ENCODE measurements around the gene SLC39A5.
A peak's percentile ranks its signal among the peaks of the same experiment; 100 is the strongest.

SLC39A5 gene

GRCh38 chr12:56202838-56203237 is 27.0 kb upstream of the SLC39A5 start:
- H3K36me3 Mint-ChIP-seq, result peaks cover 17% of the 10 kb centered on the region
- no peaks in the 10 kb centered on the region for H3K9me3 Mint-ChIP-seq
- no peak for ATAC-seq
- H3K27me3 Mint-ChIP-seq, result no peaks in the 10 kb centered on the region
- peaks cover 18% of the 10 kb centered on the region for H3K4me1 Mint-ChIP-seq
- H3K4me3 Mint-ChIP-seq, result no peak overlapping the region
- no peak overlapping the region for H3K27ac Mint-ChIP-seq

- no peak for ATAC-seq
- Mint-ChIP-seq H3K36me3 (peaks cover 23% of the 10 kb centered on the region), H3K27me3 (no peaks in the 10 kb centered on the region), H3K4me3 (no peak overlapping the region), H3K27ac (peak overlapping the region; percentile 2), H3K9me3 (no peaks in the 10 kb centered on the region), H3K4me1 (peaks cover 18% of the 10 kb centered on the region)
Observed at GRCh38 chr12:56204275-56204674, 25.6 kb upstream of the SLC39A5 start.

GRCh38 chr12:56205445-56205844 is 24.4 kb upstream of the SLC39A5 start:
- Mint-ChIP-seq H3K9me3 (no peaks in the 10 kb centered on the region), H3K4me3 (no peak overlapping the region), H3K27me3 (no peaks in the 10 kb centered on the region), H3K27ac (peak overlapping the region; percentile 62), H3K4me1 (peaks cover 18% of the 10 kb centered on the region), H3K36me3 (peaks cover 33% of the 10 kb centered on the region)
- ATAC-seq, result no peak

GRCh38 chr12:56206452-56207166 is 23.2 kb upstream of the SLC39A5 start:
- Mint-ChIP-seq H3K4me3 (no peak overlapping the region), H3K27ac (peak overlapping the region; percentile 62), H3K36me3 (peaks cover 43% of the 10 kb centered on the region), H3K9me3 (no peaks in the 10 kb centered on the region), H3K4me1 (peaks cover 18% of the 10 kb centered on the region), H3K27me3 (no peaks in the 10 kb centered on the region)
- peak; percentile 62 for ATAC-seq

GRCh38 chr12:56208006-56208405 is 21.8 kb upstream of the SLC39A5 start:
- Mint-ChIP-seq H3K4me1 (peaks cover 13% of the 10 kb centered on the region), H3K27ac (peak overlapping the region; percentile 62), H3K27me3 (no peaks in the 10 kb centered on the region), H3K9me3 (no peaks in the 10 kb centered on the region), H3K36me3 (peaks cover 50% of the 10 kb centered on the region), H3K4me3 (no peak overlapping the region)
- peak; percentile 87 for ATAC-seq

GRCh38 chr12:56212361-56212760 is 17.5 kb upstream of the SLC39A5 start:
- Mint-ChIP-seq H3K27ac (no peak overlapping the region), H3K4me3 (no peak overlapping the region), H3K4me1 (peaks cover 22% of the 10 kb centered on the region), H3K9me3 (no peaks in the 10 kb centered on the region), H3K27me3 (no peaks in the 10 kb centered on the region), H3K36me3 (peaks cover 64% of the 10 kb centered on the region)
- no peak for ATAC-seq

GRCh38 chr12:56213878-56214277 is 16.0 kb upstream of the SLC39A5 start:
- Mint-ChIP-seq H3K36me3 (peaks cover 54% of the 10 kb centered on the region), H3K27me3 (no peaks in the 10 kb centered on the region), H3K4me1 (peaks cover 19% of the 10 kb centered on the region), H3K4me3 (no peak overlapping the region), H3K27ac (no peak overlapping the region), H3K9me3 (no peaks in the 10 kb centered on the region)
- ATAC-seq, result no peak

GRCh38 chr12:56216461-56216860 is 13.4 kb upstream of the SLC39A5 start:
- Mint-ChIP-seq H3K36me3 (peaks cover 36% of the 10 kb centered on the region), H3K4me1 (peaks cover 29% of the 10 kb centered on the region), H3K4me3 (no peak overlapping the region), H3K9me3 (no peaks in the 10 kb centered on the region), H3K27ac (no peak overlapping the region), H3K27me3 (no peaks in the 10 kb centered on the region)
- no peak for ATAC-seq

- Mint-ChIP-seq H3K27me3 (no peaks in the 10 kb centered on the region), H3K4me3 (peak overlapping the region; percentile 50), H3K27ac (no peak overlapping the region), H3K4me1 (peaks cover 56% of the 10 kb centered on the region), H3K36me3 (peaks cover 19% of the 10 kb centered on the region), H3K9me3 (no peaks in the 10 kb centered on the region)
- ATAC-seq, result no peak
Observed at GRCh38 chr12:56219840-56220239, 10.0 kb upstream of the SLC39A5 start.

GRCh38 chr12:56220611-56221231 is 9.1 kb upstream of the SLC39A5 start:
- peaks cover 58% of the 10 kb centered on the region for H3K4me1 Mint-ChIP-seq
- peak overlapping the region; percentile 99 for H3K27ac Mint-ChIP-seq
- H3K4me3 Mint-ChIP-seq, result peak overlapping the region; percentile 100
- H3K36me3 Mint-ChIP-seq, result peaks cover 12% of the 10 kb centered on the region
- no peaks in the 10 kb centered on the region for H3K27me3 Mint-ChIP-seq
- ATAC-seq, result peak; percentile 34
- no peaks in the 10 kb centered on the region for H3K9me3 Mint-ChIP-seq

GRCh38 chr12:56221232-56221756 is 8.6 kb upstream of the SLC39A5 start:
- H3K4me3 Mint-ChIP-seq, result peak overlapping the region; percentile 100
- H3K27me3 Mint-ChIP-seq, result no peaks in the 10 kb centered on the region
- H3K27ac Mint-ChIP-seq, result peak overlapping the region; percentile 99
- ATAC-seq, result peak; percentile 49
- peaks cover 57% of the 10 kb centered on the region for H3K4me1 Mint-ChIP-seq
- no peaks in the 10 kb centered on the region for H3K9me3 Mint-ChIP-seq
- peaks cover 9% of the 10 kb centered on the region for H3K36me3 Mint-ChIP-seq

GRCh38 chr12:56221757-56222530 is 7.9 kb upstream of the SLC39A5 start, which contains the start of gene RNF41:
RNF41 (minus strand) TSS chr12:56221922; CDS start chr12:56214047, 7,875 bp downstream.
- H3K36me3 Mint-ChIP-seq, result peaks cover 6% of the 10 kb centered on the region
- H3K27ac Mint-ChIP-seq, result peak within 1 kb of the TSS; percentile 99
- peak within 1 kb of the TSS; percentile 100 for H3K4me3 Mint-ChIP-seq
- H3K4me1 Mint-ChIP-seq, result peaks cover 50% of the 10 kb centered on the region
- ATAC-seq, result peak; percentile 93
- H3K9me3 Mint-ChIP-seq, result no peaks in the 10 kb centered on the region
- no peaks in the 10 kb centered on the region for H3K27me3 Mint-ChIP-seq

GRCh38 chr12:56222531-56222895 is 7.3 kb upstream of the SLC39A5 start:
- H3K4me1 Mint-ChIP-seq, result peaks cover 50% of the 10 kb centered on the region
- peak overlapping the region; percentile 100 for H3K4me3 Mint-ChIP-seq
- no peaks in the 10 kb centered on the region for H3K27me3 Mint-ChIP-seq
- no peaks in the 10 kb centered on the region for H3K9me3 Mint-ChIP-seq
- peak overlapping the region; percentile 99 for H3K27ac Mint-ChIP-seq
- no peak for ATAC-seq
- peaks cover 6% of the 10 kb centered on the region for H3K36me3 Mint-ChIP-seq

GRCh38 chr12:56223571-56224101 is 6.2 kb upstream of the SLC39A5 start:
- peak overlapping the region; percentile 84 for H3K4me3 Mint-ChIP-seq
- H3K36me3 Mint-ChIP-seq, result peaks cover 6% of the 10 kb centered on the region
- no peaks in the 10 kb centered on the region for H3K27me3 Mint-ChIP-seq
- H3K27ac Mint-ChIP-seq, result peak overlapping the region; percentile 86
- no peak for ATAC-seq
- H3K4me1 Mint-ChIP-seq, result peaks cover 50% of the 10 kb centered on the region
- H3K9me3 Mint-ChIP-seq, result no peaks in the 10 kb centered on the region

- ATAC-seq, result peak; percentile 92
- peak within 1 kb of the TSS; percentile 84 for H3K4me3 Mint-ChIP-seq
- peak within 1 kb of the TSS; percentile 86 for H3K27ac Mint-ChIP-seq
- H3K36me3 Mint-ChIP-seq, result peaks cover 6% of the 10 kb centered on the region
- no peaks in the 10 kb centered on the region for H3K27me3 Mint-ChIP-seq
- no peaks in the 10 kb centered on the region for H3K9me3 Mint-ChIP-seq
- H3K4me1 Mint-ChIP-seq, result peaks cover 50% of the 10 kb centered on the region
Observed at GRCh38 chr12:56224102-56224701, 5.6 kb upstream of the SLC39A5 start, which contains the start of gene NABP2. NABP2 (plus strand) TSS chr12:56224342; CDS start chr12:56224857, 515 bp downstream.
